DOHH2 (cell line): Measurements from ENCODE around the gene TTC17.

Experiments used
- H3F3A ChIP-seq: fragments of 200-600 bp; sonication (generic), shearing (Covaris generic); 2 replicates; pipeline ENCODE4 v1.6.0; 2016; ENCODE audit warnings: antibody characterized with exemption, mild to moderate bottlenecking; ENCODE audit not compliant: control insufficient read depth, insufficient read depth
- H3K27ac ChIP-seq: fragments of 200-600 bp; sonication (generic); 2 replicates; pipeline ENCODE4 v1.5.1; 2014; ENCODE audit warnings: low read depth, mild to moderate bottlenecking, low read length, moderate library complexity
- H3K27me3 ChIP-seq: fragments of 200-600 bp; sonication (generic); 2 replicates; pipeline ENCODE4 v1.6.1; 2014; ENCODE audit warnings: mild to moderate bottlenecking, low read length, mixed read lengths; ENCODE audit not compliant: control insufficient read depth
- H3K36me3 ChIP-seq: fragments of 200-600 bp; sonication (generic); 2 replicates; pipeline ENCODE4 v1.6.1; 2014; ENCODE audit warnings: mild to moderate bottlenecking, low read length, moderate library complexity, mixed read lengths; ENCODE audit not compliant: control insufficient read depth
- H3K4me1 ChIP-seq: fragments of 200-600 bp; sonication (generic); 2 replicates; pipeline ENCODE4 v1.6.1; 2014; ENCODE audit warnings: mild to moderate bottlenecking, low read length, mixed read lengths; ENCODE audit not compliant: control insufficient read depth
- H3K4me2 ChIP-seq: fragments of 200-600 bp; sonication (generic); 2 replicates; pipeline ENCODE4 v1.6.0; 2014; ENCODE audit warnings: mild to moderate bottlenecking, low read length, moderate library complexity
- H3K4me3 ChIP-seq: fragments of 200-600 bp; sonication (generic); 2 replicates; pipeline ENCODE4 v1.5.1; 2014; ENCODE audit warnings: mild to moderate bottlenecking, low read length, mixed read lengths
- H3K79me2 ChIP-seq: fragments of 200-600 bp; sonication (generic); 2 replicates; pipeline ENCODE4 v1.6.1; 2014; ENCODE audit warnings: mild to moderate bottlenecking, low read length, mixed read lengths; ENCODE audit not compliant: control insufficient read depth
- H3K9me2 ChIP-seq: fragments of 200-600 bp; sonication (generic); replicated peaks from 2 replicates; pipeline ENCODE4 v1.6.1; 2014; ENCODE audit warnings: mild to moderate bottlenecking, low read length, mixed read lengths; ENCODE audit not compliant: control insufficient read depth
- H3K9me3 ChIP-seq: fragments of 200-600 bp; sonication (generic); 2 replicates; pipeline ENCODE4 v1.6.1; 2014; ENCODE audit warnings: antibody characterized with exemption, low read length, mixed read lengths; ENCODE audit not compliant: control insufficient read depth, insufficient read depth
- H4K20me1 ChIP-seq: fragments of 200-600 bp; sonication (generic); 2 replicates; pipeline ENCODE4 v1.6.0; 2014; ENCODE audit warnings: low read depth, mild to moderate bottlenecking, antibody characterized with exemption, low read length, moderate library complexity; ENCODE audit not compliant: control insufficient read depth, insufficient read depth
- EZH2phosphoT487 ChIP-seq: fragments of 200-600 bp; sonication (generic); IDR thresholded peaks from 2 replicates; pipeline ENCODE4 v1.6.1; 2017; ENCODE audit warnings: borderline replicate concordance, mild to moderate bottlenecking, antibody characterized with exemption, low read length, moderate library complexity, mixed read lengths
- TF ChIP-seq, protein P1 (sequence below): fragments of 200-600 bp; sonication (generic); IDR thresholded peaks from one replicate; pipeline ENCODE4 v1.5.1; 2014; ENCODE audit warnings: antibody characterized with exemption, mild to moderate bottlenecking, low read depth, low read length; ENCODE audit not compliant: poor library complexity, severe bottlenecking

The TTC17 gene

DNA sequence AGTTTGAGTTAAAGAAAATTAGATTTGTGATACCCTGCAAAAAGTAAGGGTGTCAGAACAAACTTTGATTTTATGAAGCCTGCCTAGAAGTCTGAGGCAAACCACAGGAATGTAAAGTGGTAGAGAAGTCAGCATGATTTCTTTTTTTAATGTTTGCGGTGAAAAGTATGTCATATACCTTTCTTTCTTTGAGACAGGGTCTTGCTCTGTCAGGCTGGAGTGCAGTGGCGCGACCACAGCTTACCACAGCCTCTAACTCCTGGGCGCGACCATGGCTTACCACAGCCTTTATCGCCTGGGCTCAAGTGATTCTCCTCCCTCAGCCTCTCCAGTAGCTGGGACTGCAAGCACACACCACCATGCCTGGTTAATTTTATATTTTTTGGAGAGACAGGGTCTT, 42.3 kb upstream of the TTC17 start:
- no peaks in the 10 kb centered on the region for H3K27me3 ChIP-seq
- no peaks in the 10 kb centered on the region for H3F3A ChIP-seq
- H3K9me2 ChIP-seq = no peaks in the 10 kb centered on the region
- H3K79me2 ChIP-seq = peaks cover 82% of the 10 kb centered on the region
- peaks cover 26% of the 10 kb centered on the region for H3K4me1 ChIP-seq
- no peaks in the 10 kb centered on the region for H3K9me3 ChIP-seq
- no peak overlapping the region for H3K4me2 ChIP-seq
- H3K27ac ChIP-seq = no peak overlapping the region
- TF ChIP-seq EZH2phosphoT487 = no peak
- TF ChIP-seq, protein P1, sequence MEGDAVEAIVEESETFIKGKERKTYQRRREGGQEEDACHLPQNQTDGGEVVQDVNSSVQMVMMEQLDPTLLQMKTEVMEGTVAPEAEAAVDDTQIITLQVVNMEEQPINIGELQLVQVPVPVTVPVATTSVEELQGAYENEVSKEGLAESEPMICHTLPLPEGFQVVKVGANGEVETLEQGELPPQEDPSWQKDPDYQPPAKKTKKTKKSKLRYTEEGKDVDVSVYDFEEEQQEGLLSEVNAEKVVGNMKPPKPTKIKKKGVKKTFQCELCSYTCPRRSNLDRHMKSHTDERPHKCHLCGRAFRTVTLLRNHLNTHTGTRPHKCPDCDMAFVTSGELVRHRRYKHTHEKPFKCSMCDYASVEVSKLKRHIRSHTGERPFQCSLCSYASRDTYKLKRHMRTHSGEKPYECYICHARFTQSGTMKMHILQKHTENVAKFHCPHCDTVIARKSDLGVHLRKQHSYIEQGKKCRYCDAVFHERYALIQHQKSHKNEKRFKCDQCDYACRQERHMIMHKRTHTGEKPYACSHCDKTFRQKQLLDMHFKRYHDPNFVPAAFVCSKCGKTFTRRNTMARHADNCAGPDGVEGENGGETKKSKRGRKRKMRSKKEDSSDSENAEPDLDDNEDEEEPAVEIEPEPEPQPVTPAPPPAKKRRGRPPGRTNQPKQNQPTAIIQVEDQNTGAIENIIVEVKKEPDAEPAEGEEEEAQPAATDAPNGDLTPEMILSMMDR = no peak
- peaks cover 22% of the 10 kb centered on the region; the same call in 1 of the 2 replicates for H4K20me1 ChIP-seq
- H3K4me3 ChIP-seq = no peak overlapping the region
- peaks cover 67% of the 10 kb centered on the region for H3K36me3 ChIP-seq

DNA sequence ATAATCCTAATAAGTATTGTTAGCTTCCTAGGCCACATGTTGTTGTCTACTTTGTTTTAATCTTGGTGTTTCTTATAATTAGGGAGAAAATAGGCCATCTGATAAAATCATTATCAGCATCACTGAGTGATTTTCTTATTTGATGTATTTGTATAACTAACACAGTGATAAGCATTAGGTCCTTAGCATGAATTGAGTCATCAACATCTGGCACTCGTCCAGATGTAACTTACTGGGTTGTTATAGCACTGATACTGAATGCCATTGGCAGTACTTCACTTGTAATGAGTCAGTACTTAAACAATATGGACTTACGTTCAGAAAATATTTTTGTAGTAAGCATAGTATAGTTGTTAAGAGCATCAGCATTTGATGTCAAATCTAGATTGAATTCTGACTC, 30.7 kb upstream of the TTC17 start:
- H3K27ac ChIP-seq = no peak overlapping the region
- H3K4me1 ChIP-seq = no peaks in the 10 kb centered on the region
- H3K4me3 ChIP-seq = no peak overlapping the region
- TF ChIP-seq, protein P1 = no peak
- TF ChIP-seq EZH2phosphoT487 = no peak
- no peaks in the 10 kb centered on the region for H3F3A ChIP-seq
- no peaks in the 10 kb centered on the region for H3K27me3 ChIP-seq
- no peaks in the 10 kb centered on the region for H3K79me2 ChIP-seq
- no peak overlapping the region for H3K4me2 ChIP-seq
- H3K9me3 ChIP-seq = no peaks in the 10 kb centered on the region
- no peaks in the 10 kb centered on the region; the same call in 1 of the 2 replicates for H4K20me1 ChIP-seq
- H3K9me2 ChIP-seq = no peaks in the 10 kb centered on the region
- peaks cover 95% of the 10 kb centered on the region for H3K36me3 ChIP-seq

DNA sequence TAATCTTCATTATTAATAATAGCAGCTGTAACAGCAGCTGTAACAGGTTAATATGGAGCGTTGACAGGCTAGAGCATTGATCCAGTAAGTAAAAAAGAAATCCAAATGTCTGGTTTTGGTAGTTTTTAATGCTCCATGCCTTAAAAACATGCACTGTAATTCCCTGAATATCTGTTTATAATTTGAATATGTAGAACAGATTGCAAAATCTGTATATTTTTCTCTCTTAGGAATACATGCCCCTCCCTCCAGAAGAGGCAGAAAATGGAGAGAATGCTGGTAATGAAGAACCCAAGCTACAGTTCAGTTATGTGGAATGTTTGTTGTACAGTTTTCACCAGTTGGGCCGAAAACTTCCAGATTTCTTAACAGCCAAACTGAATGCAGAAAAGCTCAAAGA, 30.2 kb upstream of the TTC17 start:
- H4K20me1 ChIP-seq = no peaks in the 10 kb centered on the region; the same call in 1 of the 2 replicates
- H3K79me2 ChIP-seq = no peaks in the 10 kb centered on the region
- no peak overlapping the region for H3K4me3 ChIP-seq
- no peak overlapping the region for H3K4me2 ChIP-seq
- H3F3A ChIP-seq = no peaks in the 10 kb centered on the region
- H3K9me3 ChIP-seq = no peaks in the 10 kb centered on the region
- H3K36me3 ChIP-seq = peaks cover 95% of the 10 kb centered on the region
- no peaks in the 10 kb centered on the region for H3K4me1 ChIP-seq
- no peaks in the 10 kb centered on the region for H3K27me3 ChIP-seq
- H3K9me2 ChIP-seq = no peaks in the 10 kb centered on the region
- TF ChIP-seq, protein P1 = no peak
- no peak for TF ChIP-seq EZH2phosphoT487
- no peak overlapping the region for H3K27ac ChIP-seq
